Naive thymus-derived CD4-positive, alpha-beta T cell (primary cell): ENCODE measurements around the gene DCHS1. TPM values are rescaled to one million over a fixed set of nuclear protein-coding genes. Genes with fewer than 3 reads are reported as not detected.

Experiments
- ATAC-seq: fragments of 150-1000 bp; cut with Tn5 transposase; 2 replicates; pipeline ENCODE4 v1.10.0; 2021; ENCODE audit warnings: mild to moderate bottlenecking, moderate library complexity
- CTCF ChIA-PET: fragments of 350-600 bp; sonication (Branson Sonifier 250); formaldehyde crosslinking; loops from one replicate; lab custom pipeline; 2021; ENCODE audit warnings: antibody characterized with exemption; lab: Charles Lee
- POLR2A ChIA-PET: fragments of 350-600 bp; sonication (Branson Sonifier 250); formaldehyde crosslinking; loops from one replicate; lab custom pipeline; 2021; ENCODE audit warnings: antibody characterized with exemption, inconsistent platforms; lab: Charles Lee
- DNase-seq, 9 donors: peaks; one replicate each; pipeline versions ENCODE4 v3.0.0 to v3.0.0-alpha.2; 2020 to 2022; ENCODE audit warnings: mixed read lengths in 1 of 9
- H3K27ac ChIP-seq: one replicate; pipeline ENCODE4 v1.7.0; 2013; ENCODE audit warnings: mild to moderate bottlenecking, low read depth, low read length, moderate library complexity
- H3K27me3 ChIP-seq, 2 donors: one replicate each; pipeline ENCODE4 v1.7.0; 2013; ENCODE audit warnings: low read length in 2 of 2, mild to moderate bottlenecking in 2 of 2, moderate library complexity in 2 of 2; ENCODE audit not compliant: control insufficient read depth in 2 of 2, insufficient read depth in 2 of 2
- H3K36me3 ChIP-seq, 3 experiments: 1 replicate in 2 of 3; 2 replicates in 1 of 3; pipeline ENCODE4 v1.7.0; 2013; ENCODE audit warnings: low read length in 3 of 3, mild to moderate bottlenecking in 3 of 3, moderate library complexity in 1 of 3; ENCODE audit not compliant: insufficient read depth in 3 of 3, control insufficient read depth in 2 of 3
- H3K4me1 ChIP-seq, 2 donors: one replicate each; pipeline ENCODE4 v1.7.0; 2013; ENCODE audit warnings: low read length in 2 of 2, mild to moderate bottlenecking in 2 of 2, moderate library complexity in 1 of 2; ENCODE audit not compliant: control insufficient read depth in 2 of 2, insufficient read depth in 2 of 2
- H3K4me3 ChIP-seq: 2 replicates; pipeline ENCODE4 v1.7.0; 2013; ENCODE audit warnings: mild to moderate bottlenecking, low read length
- H3K9me3 ChIP-seq, 3 experiments: 1 replicate in 2 of 3; 2 replicates in 1 of 3; pipeline ENCODE4 v1.7.0; 2013; ENCODE audit warnings: low read length in 3 of 3; ENCODE audit not compliant: control insufficient read depth in 2 of 3
- H3K27ac Mint-ChIP-seq, 9 donors: one replicate each; pipeline ENCODE4 v1.8.0; 2020 to 2022; ENCODE audit warnings: mixed read lengths in 9 of 9, mild to moderate bottlenecking in 8 of 9, moderate library complexity in 5 of 9, inconsistent platforms in 2 of 9
- H3K27me3 Mint-ChIP-seq, 5 donors: one replicate each; pipeline ENCODE4 v1.8.0; 2021 to 2022; ENCODE audit warnings: mixed read lengths in 5 of 5, mild to moderate bottlenecking in 1 of 5
- H3K36me3 Mint-ChIP-seq, 5 donors: one replicate each; pipeline ENCODE4 v1.8.0; 2020 to 2022; ENCODE audit warnings: mixed read lengths in 5 of 5, mild to moderate bottlenecking in 3 of 5, inconsistent platforms in 1 of 5
- H3K4me1 Mint-ChIP-seq, 7 donors: one replicate each; pipeline ENCODE4 v1.8.0; 2020 to 2022; ENCODE audit warnings: mixed read lengths in 7 of 7, mild to moderate bottlenecking in 3 of 7, inconsistent platforms in 1 of 7
- H3K4me3 Mint-ChIP-seq, 10 donors: one replicate each; pipeline ENCODE4 v1.8.0; 2020 to 2022; ENCODE audit warnings: mild to moderate bottlenecking in 10 of 10, mixed read lengths in 10 of 10, moderate library complexity in 6 of 10, inconsistent platforms in 2 of 10
- H3K9me3 Mint-ChIP-seq, 11 donors: one replicate each; pipeline ENCODE4 v1.8.0; 2020 to 2022; ENCODE audit warnings: mixed read lengths in 11 of 11, mild to moderate bottlenecking in 4 of 11, inconsistent platforms in 1 of 11, moderate library complexity in 1 of 11
- intact Hi-C, 2 donors: fragments of 100-400 bp; cut with micrococcal nuclease; formaldehyde crosslinking; loops; one replicate each; pipeline ENCODE4 v1.15.1; 2023
- polyA plus RNA-seq, 2 donors: library from polyadenylated mRNA; unstranded; fragments of 300-500 nt; fragmentation: Illumina TruSeq; gene quantifications; one replicate each; pipeline ENCODE4 v1.2.3, GENCODE V29; 2021
- total RNA-seq, 6 experiments: library from RNA in 5 of 6; stranded (reverse) in 5 of 6; gene quantifications; 1 replicate in 5 of 6; 2 replicates in 1 of 6; pipeline ENCODE4 v1.2.3 and lab custom pipeline; 2021 to 2026

DCHS1 gene
- total and polyA plus RNA-seq, 7 experiments from 2014 or later, result 0.48 to 12.5 (median 9.7) TPM

GRCh38 chr11:6621711-6622211 is 33.8 kb downstream of the DCHS1 start:
- H3K27me3 Mint-ChIP-seq, result no peaks in the 10 kb centered on the region
- no peak overlapping the region for H3K27ac ChIP-seq
- H3K27ac Mint-ChIP-seq, result no peak overlapping the region
- no peaks in the 10 kb centered on the region for H3K9me3 Mint-ChIP-seq
- peaks cover 0 to 24% (median 9%) of the 10 kb centered on the region in 5 donors for H3K36me3 Mint-ChIP-seq
- CTCF ChIA-PET, result interaction anchor here (0.8 to 1.1 kb wide), 4 partner anchors 17 to 28 kb away, joined by 3 to 4 read pairs (median 4); no protein-coding TSS in a partner anchor
- H3K9me3 ChIP-seq, result no peaks in the 10 kb centered on the region
- peaks cover 6 to 22% of the 10 kb centered on the region in 2 donors for H3K4me1 ChIP-seq
- POLR2A ChIA-PET, result interaction anchor here (1.2 to 2.5 kb wide), 4 partner anchors 9 to 29 kb away, joined by 3 to 14 read pairs (median 4); partner anchors contain the start of gene TAF10
- intact Hi-C loops, result no loop called here
- ATAC-seq, result no peak
- no peaks in the 10 kb centered on the region for H3K27me3 ChIP-seq
- H3K4me1 Mint-ChIP-seq, result peaks cover under 1 to 13% (median 5%) of the 10 kb centered on the region in 7 donors
- no peak overlapping the region for H3K4me3 Mint-ChIP-seq
- DNase-seq, result no peak
- H3K36me3 ChIP-seq, result peaks cover 0 to 31% (median 0%) of the 10 kb centered on the region in 3 experiments
- H3K4me3 ChIP-seq, result no peak overlapping the region

GRCh38 chr11:6620636-6621035 is 35.0 kb downstream of the DCHS1 start:
- DNase-seq (no peak), ATAC-seq (no peak)
- Mint-ChIP-seq H3K27me3 (no peaks in the 10 kb centered on the region), H3K27ac (no peak overlapping the region), H3K4me1 (peaks cover 5 to 13% (median 9%) of the 10 kb centered on the region in 7 donors), H3K36me3 (peaks cover 5 to 24% (median 10%) of the 10 kb centered on the region in 5 donors), H3K4me3 (no peak overlapping the region), H3K9me3 (no peaks in the 10 kb centered on the region)
- POLR2A ChIA-PET, result interaction anchor here (1.0 to 2.5 kb wide), 4 partner anchors 8 to 206 kb away, joined by 3 to 14 read pairs (median 4); partner anchors contain the start of gene TAF10
- CTCF ChIA-PET, result interaction anchor here (0.7 to 2.0 kb wide), 4 partner anchors 26 to 115 kb away, joined by 3 to 5 read pairs (median 4); partner anchors contain the start of gene MRPL17
- no peaks in the 10 kb centered on the region for H3K27me3 ChIP-seq
- intact Hi-C loops, result no loop called here
- H3K27ac ChIP-seq, result no peak overlapping the region
- peaks cover 6 to 22% of the 10 kb centered on the region in 2 donors for H3K4me1 ChIP-seq
- H3K9me3 ChIP-seq, result no peaks in the 10 kb centered on the region
- peaks cover 0 to 32% (median 0%) of the 10 kb centered on the region in 3 experiments for H3K36me3 ChIP-seq
- H3K4me3 ChIP-seq, result no peak overlapping the region

GRCh38 chr11:6619004-6619745 is 36.4 kb downstream of the DCHS1 start, which contains the start of gene TPP1:
Gene TPP1 (minus strand): TSS chr11:6619422. CDS start chr11:6619400, 22 bp downstream.
- Histone ChIP-seq H3K36me3 (peaks cover 0 to 28% (median 0%) of the 10 kb centered on the region in 3 experiments), H3K4me3 (peak within 1 kb of the TSS; percentile 91), H3K27me3 (no peaks in the 10 kb centered on the region), H3K4me1 (peaks cover 6 to 22% of the 10 kb centered on the region in 2 donors), H3K9me3 (no peaks in the 10 kb centered on the region), H3K27ac (peak within 1 kb of the TSS; percentile 87)
- intact Hi-C loops, result loop anchor here (1.0 to 10.0 kb wide), 14 partner anchors 15 to 992 kb away; partner anchors contain the start of genes FHIP1B (in 2 of the 2), MRPL17 (in 2 of the 2), DCHS1 (in 1 of the 2) and ILK (in 1 of the 2)
- Mint-ChIP-seq H3K9me3 (no peaks in the 10 kb centered on the region), H3K27me3 (no peaks in the 10 kb centered on the region), H3K36me3 (peaks cover 8 to 23% (median 10%) of the 10 kb centered on the region in 5 donors), H3K4me3 (no peak within 1 kb of the TSS), H3K4me1 (peaks cover 7 to 17% (median 9%) of the 10 kb centered on the region in 7 donors), H3K27ac (no peak within 1 kb of the TSS)
- DNase-seq (peak; percentile 76 to 94 (median 90)), ATAC-seq (peak; percentile 96)
- POLR2A ChIA-PET, result interaction anchor here (0.8 to 3.5 kb wide), 23 partner anchors 10 to 234 kb away, joined by 3 to 70 read pairs (median 4); partner anchors contain the start of genes ARFIP2, DCHS1, ILK and MRPL17
- CTCF ChIA-PET, result interaction anchor here (0.7 to 3.1 kb wide), 17 partner anchors 9 to 240 kb away, joined by 3 to 25 read pairs (median 4); partner anchors contain the start of genes ILK and MRPL17

- POLR2A ChIA-PET, result interaction anchor here (0.5 to 3.5 kb wide), 26 partner anchors 11 to 233 kb away, joined by 3 to 70 read pairs (median 4); partner anchors contain the start of genes APBB1, ARFIP2, DCHS1 and ILK
- Histone ChIP-seq H3K27me3 (no peaks in the 10 kb centered on the region), H3K9me3 (no peaks in the 10 kb centered on the region), H3K36me3 (peaks cover 0 to 25% (median 0%) of the 10 kb centered on the region in 3 experiments), H3K27ac (peak overlapping the region; percentile 87), H3K4me3 (peak overlapping the region; percentile 91), H3K4me1 (peaks cover 6 to 22% of the 10 kb centered on the region in 2 donors)
- intact Hi-C loops, result loop anchor here (1.0 to 10.0 kb wide), 15 partner anchors 14 to 991 kb away; partner anchors contain the start of genes FHIP1B (in 2 of the 2), MRPL17 (in 2 of the 2), DCHS1 (in 1 of the 2) and ILK (in 1 of the 2)
- no peak overlapping the region for H3K27ac Mint-ChIP-seq
- H3K36me3 Mint-ChIP-seq, result peaks cover 7 to 19% (median 10%) of the 10 kb centered on the region in 5 donors
- peak; percentile 58 for ATAC-seq
- H3K27me3 Mint-ChIP-seq, result no peaks in the 10 kb centered on the region
- CTCF ChIA-PET, result interaction anchor here (0.6 to 3.1 kb wide), 20 partner anchors 9 to 239 kb away, joined by 3 to 25 read pairs (median 4); partner anchors contain the start of genes ILK and MRPL17
- no peak overlapping the region for H3K4me3 Mint-ChIP-seq
- peak in 8 of 9 donors; percentile 14 to 69 (median 34) for DNase-seq
- H3K9me3 Mint-ChIP-seq, result no peaks in the 10 kb centered on the region
- H3K4me1 Mint-ChIP-seq, result peaks cover 7 to 17% (median 9%) of the 10 kb centered on the region in 7 donors
These were observed 37.2 kb downstream of the DCHS1 start for GRCh38 chr11:6618117-6619003.

- Mint-ChIP-seq H3K27me3 (no peaks in the 10 kb centered on the region), H3K9me3 (no peaks in the 10 kb centered on the region), H3K4me3 (peak overlapping the region in 3 of 10 donors; percentile 39 to 47 (median 42)), H3K4me1 (peaks cover 7 to 17% (median 9%) of the 10 kb centered on the region in 7 donors), H3K27ac (peak overlapping the region in 2 of 9 donors; percentile 35 to 43), H3K36me3 (peaks cover 7 to 19% (median 10%) of the 10 kb centered on the region in 5 donors)
- no peak overlapping the region for H3K27ac ChIP-seq
- H3K4me3 ChIP-seq, result peak overlapping the region; percentile 91
- CTCF ChIA-PET, result interaction anchor here (0.6 to 3.1 kb wide), 7 partner anchors 8 to 89 kb away, joined by 3 to 25 read pairs (median 6); partner anchors contain the start of genes ILK and MRPL17
- H3K36me3 ChIP-seq, result peaks cover 0 to 25% (median 0%) of the 10 kb centered on the region in 3 experiments
- intact Hi-C loops, result loop anchor here (5.0 to 10.0 kb wide), 4 partner anchors 35 to 990 kb away; partner anchors contain the start of genes PPFIBP2 (in 1 of the 2) and TRIM34 (in 1 of the 2)
- ATAC-seq (no peak), DNase-seq (no peak)
- peaks cover 12 to 30% of the 10 kb centered on the region in 2 donors for H3K4me1 ChIP-seq
- no peaks in the 10 kb centered on the region for H3K27me3 ChIP-seq
- no peaks in the 10 kb centered on the region for H3K9me3 ChIP-seq
- POLR2A ChIA-PET, result interaction anchor here (0.9 to 3.5 kb wide), 11 partner anchors 11 to 198 kb away, joined by 3 to 70 read pairs (median 12); partner anchors contain the start of genes APBB1, ARFIP2, DCHS1 and ILK
These were observed 38.3 kb downstream of the DCHS1 start for GRCh38 chr11:6617315-6617781.
